ENCODE results near the gene EFNB1.

The EFNB1 gene

GRCh38 chrX:68807818-68808217 is 21.0 kb upstream of the EFNB1 start:
- H3K4me3 ChIP-seq (IDR thresholded peaks at IDR 0.05; ENCODE audit: insufficient read depth, low read depth, low read length), result no peak overlapping the region
- no peak overlapping the region for H3K9ac ChIP-seq
- TF ChIP-seq, protein P1, sequence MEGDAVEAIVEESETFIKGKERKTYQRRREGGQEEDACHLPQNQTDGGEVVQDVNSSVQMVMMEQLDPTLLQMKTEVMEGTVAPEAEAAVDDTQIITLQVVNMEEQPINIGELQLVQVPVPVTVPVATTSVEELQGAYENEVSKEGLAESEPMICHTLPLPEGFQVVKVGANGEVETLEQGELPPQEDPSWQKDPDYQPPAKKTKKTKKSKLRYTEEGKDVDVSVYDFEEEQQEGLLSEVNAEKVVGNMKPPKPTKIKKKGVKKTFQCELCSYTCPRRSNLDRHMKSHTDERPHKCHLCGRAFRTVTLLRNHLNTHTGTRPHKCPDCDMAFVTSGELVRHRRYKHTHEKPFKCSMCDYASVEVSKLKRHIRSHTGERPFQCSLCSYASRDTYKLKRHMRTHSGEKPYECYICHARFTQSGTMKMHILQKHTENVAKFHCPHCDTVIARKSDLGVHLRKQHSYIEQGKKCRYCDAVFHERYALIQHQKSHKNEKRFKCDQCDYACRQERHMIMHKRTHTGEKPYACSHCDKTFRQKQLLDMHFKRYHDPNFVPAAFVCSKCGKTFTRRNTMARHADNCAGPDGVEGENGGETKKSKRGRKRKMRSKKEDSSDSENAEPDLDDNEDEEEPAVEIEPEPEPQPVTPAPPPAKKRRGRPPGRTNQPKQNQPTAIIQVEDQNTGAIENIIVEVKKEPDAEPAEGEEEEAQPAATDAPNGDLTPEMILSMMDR (conservative IDR thresholded peaks at IDR 0.05; ENCODE audit: low read depth, low read length), result no peak
- no peaks in the 10 kb centered on the region for H4K20me1 ChIP-seq (ENCODE audit: insufficient read depth)
- no peaks in the 10 kb centered on the region for H3K79me2 ChIP-seq (ENCODE audit: insufficient read depth, low read depth)
- no peak overlapping the region for H3K4me2 ChIP-seq
- H3K27ac ChIP-seq, result no peak overlapping the region
- no peaks in the 10 kb centered on the region for H3K27me3 ChIP-seq (ENCODE audit: insufficient read depth, low read depth)
- H2AFZ ChIP-seq (ENCODE audit: low read depth), result no peak overlapping the region
- no peaks in the 10 kb centered on the region for H3K36me3 ChIP-seq (ENCODE audit: insufficient read depth)
- H3K4me1 ChIP-seq (ENCODE audit: low read depth, poor library complexity, severe bottlenecking), result no peaks in the 10 kb centered on the region

DNA sequence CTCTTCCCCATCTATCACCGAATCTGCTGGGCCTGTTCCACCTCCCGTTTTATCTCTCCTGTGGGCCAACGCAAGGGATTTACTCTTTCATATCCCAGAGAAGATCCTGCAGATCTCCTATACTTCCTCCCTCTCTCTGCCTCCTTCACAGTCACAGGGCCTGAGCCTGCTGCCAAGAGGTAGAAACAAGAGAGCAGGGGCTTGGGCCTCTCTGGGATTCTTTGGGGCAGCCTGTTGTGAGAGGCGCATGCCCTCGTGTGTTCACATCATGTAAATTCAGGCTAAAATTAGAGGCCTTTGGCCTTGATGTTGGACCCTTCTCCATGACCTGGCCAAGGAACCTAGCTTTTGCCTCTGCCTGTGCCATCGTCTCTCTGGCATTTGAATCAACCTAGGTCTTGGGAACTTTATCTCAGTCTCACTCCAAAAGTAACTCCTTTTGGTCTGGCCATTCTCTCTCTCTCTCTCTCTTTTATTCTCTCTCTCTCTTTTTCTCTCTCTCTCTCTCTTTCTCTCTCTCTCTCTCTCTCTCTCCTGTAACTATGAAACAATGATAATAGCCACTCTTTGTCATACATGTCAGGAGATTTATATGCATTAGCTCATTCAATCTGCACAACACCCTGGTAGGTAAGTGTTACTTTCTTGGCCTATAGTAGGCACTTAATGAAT is 20.0 kb upstream of the EFNB1 start:
- H3K36me3 ChIP-seq (ENCODE audit: insufficient read depth), result no peaks in the 10 kb centered on the region
- no peak overlapping the region for H2AFZ ChIP-seq (ENCODE audit: low read depth)
- no peak overlapping the region for H3K9ac ChIP-seq
- H3K27me3 ChIP-seq (ENCODE audit: insufficient read depth, low read depth), result no peaks in the 10 kb centered on the region
- no peak overlapping the region for H3K27ac ChIP-seq
- TF ChIP-seq, protein P1 (conservative IDR thresholded peaks at IDR 0.05; ENCODE audit: low read depth, low read length), result no peak
- no peaks in the 10 kb centered on the region for H3K79me2 ChIP-seq (ENCODE audit: insufficient read depth, low read depth)
- no peaks in the 10 kb centered on the region for H3K4me1 ChIP-seq (ENCODE audit: low read depth, poor library complexity, severe bottlenecking)
- H3K4me3 ChIP-seq (IDR thresholded peaks at IDR 0.05; ENCODE audit: insufficient read depth, low read depth, low read length), result no peak overlapping the region
- H3K4me2 ChIP-seq, result no peak overlapping the region
- H4K20me1 ChIP-seq (ENCODE audit: insufficient read depth), result no peaks in the 10 kb centered on the region

- Histone ChIP-seq H3K9ac (no peak overlapping the region), H3K27ac (no peak overlapping the region), H3K36me3 (ENCODE audit: insufficient read depth) (no peaks in the 10 kb centered on the region), H3K27me3 (ENCODE audit: insufficient read depth, low read depth) (no peaks in the 10 kb centered on the region), H3K4me2 (no peak overlapping the region), H2AFZ (ENCODE audit: low read depth) (no peak overlapping the region), H3K79me2 (ENCODE audit: insufficient read depth, low read depth) (no peaks in the 10 kb centered on the region), H3K4me1 (ENCODE audit: low read depth, poor library complexity, severe bottlenecking) (peaks cover 3% of the 10 kb centered on the region), H4K20me1 (ENCODE audit: insufficient read depth) (no peaks in the 10 kb centered on the region), H3K4me3 (IDR thresholded peaks at IDR 0.05; ENCODE audit: insufficient read depth, low read depth, low read length) (no peak overlapping the region)
- TF ChIP-seq, protein P1 (conservative IDR thresholded peaks at IDR 0.05; ENCODE audit: low read depth, low read length), result no peak
These were observed 8.2 kb upstream of the EFNB1 start for GRCh38 chrX:68820476-68821110.

DNA sequence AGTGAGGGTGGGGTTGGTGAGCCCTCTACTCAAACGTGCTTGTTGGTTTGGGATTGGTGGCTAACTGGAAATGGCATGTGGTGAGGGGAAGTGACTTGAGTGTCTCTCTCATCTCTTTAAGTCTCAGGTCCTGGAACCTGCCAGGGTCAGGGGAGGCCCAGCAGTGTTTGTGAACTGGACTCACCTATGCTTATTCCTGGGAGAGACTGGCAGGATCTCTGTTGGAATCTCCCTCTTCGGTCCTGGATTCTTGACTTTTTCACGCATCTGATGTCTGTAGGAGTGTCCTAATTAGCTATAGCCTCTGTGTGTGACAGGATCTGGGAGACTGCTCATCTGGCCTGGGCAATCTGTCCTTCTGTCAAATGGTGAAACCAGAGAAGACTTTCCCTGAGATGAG is 7.2 kb upstream of the EFNB1 start:
- H3K9ac ChIP-seq, result no peak overlapping the region
- H3K36me3 ChIP-seq (ENCODE audit: insufficient read depth), result no peaks in the 10 kb centered on the region
- no peak overlapping the region for H3K4me3 ChIP-seq (IDR thresholded peaks at IDR 0.05; ENCODE audit: insufficient read depth, low read depth, low read length)
- no peaks in the 10 kb centered on the region for H4K20me1 ChIP-seq (ENCODE audit: insufficient read depth)
- no peaks in the 10 kb centered on the region for H3K79me2 ChIP-seq (ENCODE audit: insufficient read depth, low read depth)
- no peak overlapping the region for H2AFZ ChIP-seq (ENCODE audit: low read depth)
- no peaks in the 10 kb centered on the region for H3K27me3 ChIP-seq (ENCODE audit: insufficient read depth, low read depth)
- peaks cover 3% of the 10 kb centered on the region for H3K4me1 ChIP-seq (ENCODE audit: low read depth, poor library complexity, severe bottlenecking)
- no peak overlapping the region for H3K27ac ChIP-seq
- TF ChIP-seq, protein P1 (conservative IDR thresholded peaks at IDR 0.05; ENCODE audit: low read depth, low read length), result no peak
- no peak overlapping the region for H3K4me2 ChIP-seq

All from KMS-11 (cell line).